Neural cell (in vitro differentiated cells): ENCODE data around the gene ATF7IP.

Source experiments
- CTCF ChIP-seq: fragments of 450-650 bp; IDR thresholded peaks from 2 replicates; pipeline ENCODE4 v1.5.1; 2014; ENCODE audit warnings: antibody characterized with exemption, mild to moderate bottlenecking, moderate library complexity; ENCODE audit not compliant: poor library complexity, severe bottlenecking
- EP300 ChIP-seq: fragments of 450-650 bp; conservative IDR thresholded peaks from 2 replicates; pipeline ENCODE4 v1.6.1; 2014; ENCODE audit warnings: antibody characterized with exemption, mild to moderate bottlenecking, moderate library complexity; ENCODE audit not compliant: poor library complexity, severe bottlenecking
- POLR2AphosphoS5 ChIP-seq: IDR thresholded peaks from 2 replicates; pipeline ENCODE4 v1.6.1; 2012
- RAD21 ChIP-seq: fragments of 450-650 bp; conservative IDR thresholded peaks from 2 replicates; pipeline ENCODE4 v1.6.1; 2014; ENCODE audit warnings: antibody characterized with exemption, mild to moderate bottlenecking, moderate library complexity
- TAF1 ChIP-seq: IDR thresholded peaks from 2 replicates; pipeline ENCODE4 v1.6.1; 2012; ENCODE audit warnings: low read depth

- no peak for TF ChIP-seq POLR2AphosphoS5
- TF ChIP-seq CTCF, result no peak
- no peak for TF ChIP-seq EP300
- no peak for TF ChIP-seq TAF1
- no peak for TF ChIP-seq RAD21
These were observed 29.7 kb downstream of the ATF7IP start for GRCh38 chr12:14395074-14395778.
